ENCODE data around the gene SULF2. TPM values are rescaled to one million over a fixed set of nuclear protein-coding genes. Genes with fewer than 3 reads are reported as not detected.

SULF2 gene
- total RNA-seq, 1 donor from 2014 or later, result 62.1 TPM

DNA sequence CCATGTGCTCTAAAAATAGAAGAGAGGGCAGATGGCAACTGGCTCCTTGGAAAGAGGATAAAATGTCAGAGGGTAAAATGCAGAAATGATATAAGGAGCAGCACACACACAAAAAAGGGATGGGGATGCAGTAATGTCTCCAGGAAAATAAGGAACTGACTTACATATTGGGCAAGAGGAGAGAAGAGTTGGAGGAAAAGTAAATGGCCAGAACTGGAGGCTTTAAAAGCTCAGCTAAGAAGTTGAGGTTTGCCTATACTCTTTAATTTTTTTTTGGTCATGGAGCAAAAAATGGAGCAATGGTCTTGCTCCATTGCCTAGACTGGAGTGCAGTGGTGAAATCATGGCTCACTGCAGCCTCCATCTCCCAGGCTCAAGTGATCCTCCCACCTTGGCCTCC is 93.7 kb downstream of the SULF2 start:
- H3K4me3 Mint-ChIP-seq (ENCODE audit: unreplicated experiment), result peak overlapping the region; percentile 19
- peaks cover 38% of the 10 kb centered on the region for H3K36me3 Mint-ChIP-seq (ENCODE audit: low read depth, unreplicated experiment)
- no peak for DNase-seq (ENCODE audit: low spot score)
- H3K27me3 Mint-ChIP-seq (ENCODE audit: unreplicated experiment), result peaks cover 5% of the 10 kb centered on the region
- TF ChIP-seq CTCF (IDR thresholded peaks at IDR 0.05; ENCODE audit: unreplicated experiment), result no peak
- H3K9me3 Mint-ChIP-seq (ENCODE audit: unreplicated experiment), result peaks cover 17% of the 10 kb centered on the region
- no peak overlapping the region for H3K27ac Mint-ChIP-seq (ENCODE audit: unreplicated experiment)
- H3K4me1 Mint-ChIP-seq (ENCODE audit: unreplicated experiment), result no peaks in the 10 kb centered on the region

- peaks cover 5% of the 10 kb centered on the region for H3K27me3 Mint-ChIP-seq (ENCODE audit: unreplicated experiment)
- DNase-seq (ENCODE audit: low spot score), result no peak
- H3K27ac Mint-ChIP-seq (ENCODE audit: unreplicated experiment), result no peak overlapping the region
- peaks cover 17% of the 10 kb centered on the region for H3K9me3 Mint-ChIP-seq (ENCODE audit: unreplicated experiment)
- H3K36me3 Mint-ChIP-seq (ENCODE audit: low read depth, unreplicated experiment), result peaks cover 47% of the 10 kb centered on the region
- no peaks in the 10 kb centered on the region for H3K4me1 Mint-ChIP-seq (ENCODE audit: unreplicated experiment)
- no peak for TF ChIP-seq CTCF (IDR thresholded peaks at IDR 0.05; ENCODE audit: unreplicated experiment)
- peak overlapping the region; percentile 65 for H3K4me3 Mint-ChIP-seq (ENCODE audit: unreplicated experiment)
Measured at GRCh38 chr20:47689731-47690130, 95.5 kb downstream of the SULF2 start.

DNA sequence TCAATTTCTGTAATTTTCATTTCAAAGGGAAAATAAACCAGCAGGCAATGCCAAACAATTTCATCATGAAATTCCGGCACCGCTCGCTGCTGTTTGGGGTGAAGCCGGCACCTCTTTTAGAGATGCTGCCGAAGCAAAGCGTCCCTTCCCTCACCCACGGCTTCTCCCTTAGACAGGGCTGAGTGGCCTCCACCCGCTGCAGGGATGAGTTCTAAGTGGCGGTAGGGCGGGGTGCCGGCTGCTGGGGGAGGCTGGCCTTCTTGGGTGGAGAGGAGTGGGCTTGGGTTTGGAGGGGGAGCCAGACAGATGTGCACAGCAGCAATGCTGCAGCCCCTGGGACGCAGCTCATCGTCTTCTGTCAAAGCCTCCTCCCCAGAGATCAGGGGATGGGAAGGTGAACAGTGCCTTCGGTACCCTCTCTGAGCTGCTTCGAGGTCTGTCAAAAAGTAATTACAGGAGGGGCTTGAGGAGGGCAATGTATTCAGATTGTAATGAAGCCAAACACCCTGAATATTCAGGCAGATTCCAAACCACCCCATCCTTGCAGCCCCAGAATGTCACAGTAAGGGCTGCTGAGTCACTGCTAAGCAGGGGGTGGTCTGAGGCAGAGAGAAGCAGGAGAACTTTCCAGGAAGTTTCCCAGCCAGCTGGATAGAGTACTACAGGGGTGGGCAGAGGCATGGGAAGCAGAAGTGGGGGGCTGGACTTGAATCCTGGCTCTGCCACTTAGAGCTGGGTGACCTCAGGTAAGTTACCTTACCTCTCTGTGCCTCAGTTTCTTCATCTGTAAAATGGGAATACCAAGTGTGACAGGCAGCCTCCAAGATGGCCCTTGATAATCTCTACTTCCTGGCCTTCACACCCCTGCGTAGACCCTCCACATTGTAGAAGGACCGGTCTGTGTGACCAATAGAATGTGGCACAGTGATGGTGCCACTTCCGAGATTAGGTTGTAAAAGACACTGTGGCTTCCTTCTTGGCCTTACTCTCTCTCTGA is 96.6 kb downstream of the SULF2 start:
- no peak for DNase-seq (ENCODE audit: low spot score)
- H3K27ac Mint-ChIP-seq (ENCODE audit: unreplicated experiment), result no peak overlapping the region
- H3K27me3 Mint-ChIP-seq (ENCODE audit: unreplicated experiment), result peaks cover 8% of the 10 kb centered on the region
- peaks cover 49% of the 10 kb centered on the region for H3K36me3 Mint-ChIP-seq (ENCODE audit: low read depth, unreplicated experiment)
- TF ChIP-seq CTCF (IDR thresholded peaks at IDR 0.05; ENCODE audit: unreplicated experiment), result no peak
- H3K4me3 Mint-ChIP-seq (ENCODE audit: unreplicated experiment), result no peak overlapping the region
- no peaks in the 10 kb centered on the region for H3K4me1 Mint-ChIP-seq (ENCODE audit: unreplicated experiment)
- H3K9me3 Mint-ChIP-seq (ENCODE audit: unreplicated experiment), result peaks cover 17% of the 10 kb centered on the region

- DNase-seq (ENCODE audit: low spot score), result no peak
- TF ChIP-seq CTCF (IDR thresholded peaks at IDR 0.05; ENCODE audit: unreplicated experiment), result no peak
- Mint-ChIP-seq H3K4me1 (ENCODE audit: unreplicated experiment) (no peaks in the 10 kb centered on the region), H3K27me3 (ENCODE audit: unreplicated experiment) (peaks cover 8% of the 10 kb centered on the region), H3K36me3 (ENCODE audit: low read depth, unreplicated experiment) (peaks cover 43% of the 10 kb centered on the region), H3K27ac (ENCODE audit: unreplicated experiment) (no peak overlapping the region), H3K9me3 (ENCODE audit: unreplicated experiment) (peaks cover 17% of the 10 kb centered on the region), H3K4me3 (ENCODE audit: unreplicated experiment) (peak overlapping the region; percentile 9)
Measured at GRCh38 chr20:47687095-47687987, 97.9 kb downstream of the SULF2 start.

Measured in endothelial cell (in vitro differentiated cells).